ENCODE results near the gene KCND1. TPM values are rescaled to one million over a fixed set of nuclear protein-coding genes. Genes with fewer than 3 reads are reported as not detected.

KCND1 gene
- total and polyA plus RNA-seq, 12 donors: 0.13 to 1.7 (median 0.36) TPM

DNA sequence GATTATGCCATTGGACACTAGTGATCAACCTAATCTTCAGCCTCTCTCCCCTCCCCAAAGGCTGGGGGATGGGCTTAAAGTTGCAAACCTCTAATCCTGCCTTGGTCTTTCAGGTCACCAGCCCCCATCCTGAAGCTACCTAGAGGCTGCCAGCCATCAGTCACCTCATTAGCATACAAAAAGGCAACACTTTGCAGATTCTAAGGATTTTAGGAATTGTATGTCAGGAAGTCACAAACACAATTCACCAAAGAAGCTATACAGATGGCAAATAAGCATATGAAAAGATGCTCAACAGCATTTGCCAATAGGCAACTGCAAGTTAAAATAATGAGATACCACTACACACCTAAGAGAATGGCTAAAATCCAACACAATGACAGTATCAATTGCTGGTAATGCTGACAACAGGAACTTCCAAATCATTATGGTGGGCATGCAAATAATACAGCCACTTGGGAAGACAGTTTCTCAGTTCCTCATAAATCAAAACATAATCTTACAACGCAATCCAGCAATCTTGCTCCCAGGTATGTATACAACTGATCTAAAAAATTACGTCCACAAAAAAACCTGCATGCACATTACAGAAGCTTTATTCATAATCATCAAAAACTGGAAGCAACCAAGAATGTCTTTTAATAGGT lies 43.8 kb downstream of the KCND1 start:
- Histone ChIP-seq H3K27me3 (no peaks in the 10 kb centered on the region), H3K9me3 (no peaks in the 10 kb centered on the region), H3K36me3 (peaks cover 0 to 92% (median 0%) of the 10 kb centered on the region in 9 donors), H3K27ac (no peak overlapping the region), H3K4me1 (no peaks in the 10 kb centered on the region), H3K4me3 (no peak overlapping the region)
- DNase-seq (no peak), ATAC-seq (no peak)
- intact Hi-C loops (cut with DNase I): no loop called here
- WGBS, 2 donors: 88 to 97% methylated on average over 2 of the region's 2 CpGs
- TF ChIP-seq, protein P1, sequence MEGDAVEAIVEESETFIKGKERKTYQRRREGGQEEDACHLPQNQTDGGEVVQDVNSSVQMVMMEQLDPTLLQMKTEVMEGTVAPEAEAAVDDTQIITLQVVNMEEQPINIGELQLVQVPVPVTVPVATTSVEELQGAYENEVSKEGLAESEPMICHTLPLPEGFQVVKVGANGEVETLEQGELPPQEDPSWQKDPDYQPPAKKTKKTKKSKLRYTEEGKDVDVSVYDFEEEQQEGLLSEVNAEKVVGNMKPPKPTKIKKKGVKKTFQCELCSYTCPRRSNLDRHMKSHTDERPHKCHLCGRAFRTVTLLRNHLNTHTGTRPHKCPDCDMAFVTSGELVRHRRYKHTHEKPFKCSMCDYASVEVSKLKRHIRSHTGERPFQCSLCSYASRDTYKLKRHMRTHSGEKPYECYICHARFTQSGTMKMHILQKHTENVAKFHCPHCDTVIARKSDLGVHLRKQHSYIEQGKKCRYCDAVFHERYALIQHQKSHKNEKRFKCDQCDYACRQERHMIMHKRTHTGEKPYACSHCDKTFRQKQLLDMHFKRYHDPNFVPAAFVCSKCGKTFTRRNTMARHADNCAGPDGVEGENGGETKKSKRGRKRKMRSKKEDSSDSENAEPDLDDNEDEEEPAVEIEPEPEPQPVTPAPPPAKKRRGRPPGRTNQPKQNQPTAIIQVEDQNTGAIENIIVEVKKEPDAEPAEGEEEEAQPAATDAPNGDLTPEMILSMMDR (IDR thresholded peaks at IDR 0.05): no peak

GRCh38 chrX:48927123-48927522 lies 44.5 kb downstream of the KCND1 start:
- H3K27ac ChIP-seq: no peak overlapping the region
- DNase-seq (no peak), ATAC-seq (no peak)
- H3K27me3 ChIP-seq: no peaks in the 10 kb centered on the region
- 88 to 89% methylated on average over 5 of the region's 5 CpGs for WGBS, 2 donors
- no peaks in the 10 kb centered on the region for H3K9me3 ChIP-seq
- peaks cover 0 to 92% (median 0%) of the 10 kb centered on the region in 9 donors for H3K36me3 ChIP-seq
- H3K4me3 ChIP-seq: no peak overlapping the region
- intact Hi-C loops (cut with DNase I): no loop called here
- TF ChIP-seq, protein P1 (IDR thresholded peaks at IDR 0.05): no peak
- H3K4me1 ChIP-seq: no peaks in the 10 kb centered on the region

GRCh38 chrX:48924270-48924669 lies 47.4 kb downstream of the KCND1 start:
- Histone ChIP-seq H3K27me3 (no peaks in the 10 kb centered on the region), H3K4me1 (peaks cover 0 to 10% (median 3%) of the 10 kb centered on the region in 9 donors), H3K9me3 (no peaks in the 10 kb centered on the region), H3K4me3 (no peak overlapping the region), H3K27ac (no peak overlapping the region), H3K36me3 (peaks cover 0 to 70% (median 0%) of the 10 kb centered on the region in 9 donors)
- DNase-seq (no peak), ATAC-seq (no peak)
- intact Hi-C loops (cut with DNase I): no loop called here
- 95 to 96% methylated on average over 5 of the region's 5 CpGs for WGBS, 2 donors
- TF ChIP-seq, protein P1 (IDR thresholded peaks at IDR 0.05): no peak

DNA sequence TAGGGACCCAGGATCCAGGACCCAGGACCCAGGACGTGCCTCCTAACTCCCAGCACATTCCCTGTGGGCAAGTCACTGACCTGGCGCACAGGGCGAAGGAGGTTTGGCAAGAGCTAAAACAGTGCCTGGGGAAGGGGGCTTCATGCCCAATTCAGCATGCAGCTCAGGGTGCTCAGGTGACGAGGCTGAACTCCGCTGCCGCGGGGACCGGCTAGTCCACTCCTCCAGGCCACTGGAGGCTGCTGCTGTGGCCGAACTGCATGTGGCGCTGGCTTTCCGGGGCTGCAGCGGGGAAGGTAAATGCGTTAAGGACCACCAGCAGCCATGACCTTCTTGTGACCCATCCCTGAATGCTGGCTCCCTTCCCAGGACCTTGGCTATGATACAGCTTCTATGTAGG lies 47.9 kb downstream of the KCND1 start:
- Histone ChIP-seq H3K27ac (no peak overlapping the region), H3K27me3 (no peaks in the 10 kb centered on the region), H3K4me3 (no peak overlapping the region), H3K36me3 (peaks cover 0 to 70% (median 0%) of the 10 kb centered on the region in 9 donors), H3K9me3 (no peaks in the 10 kb centered on the region), H3K4me1 (peaks cover 0 to 11% (median 4%) of the 10 kb centered on the region in 9 donors)
- 81 to 84% methylated on average over 13 of the region's 13 CpGs for WGBS, 2 donors
- intact Hi-C loops (cut with DNase I): no loop called here
- DNase-seq: no peak
- TF ChIP-seq, protein P1 (IDR thresholded peaks at IDR 0.05): no peak
- ATAC-seq: no peak
